ENCODE data around the gene UTP20.
A peak's percentile ranks its signal among the peaks of the same experiment; 100 is the strongest.

UTP20 gene

DNA sequence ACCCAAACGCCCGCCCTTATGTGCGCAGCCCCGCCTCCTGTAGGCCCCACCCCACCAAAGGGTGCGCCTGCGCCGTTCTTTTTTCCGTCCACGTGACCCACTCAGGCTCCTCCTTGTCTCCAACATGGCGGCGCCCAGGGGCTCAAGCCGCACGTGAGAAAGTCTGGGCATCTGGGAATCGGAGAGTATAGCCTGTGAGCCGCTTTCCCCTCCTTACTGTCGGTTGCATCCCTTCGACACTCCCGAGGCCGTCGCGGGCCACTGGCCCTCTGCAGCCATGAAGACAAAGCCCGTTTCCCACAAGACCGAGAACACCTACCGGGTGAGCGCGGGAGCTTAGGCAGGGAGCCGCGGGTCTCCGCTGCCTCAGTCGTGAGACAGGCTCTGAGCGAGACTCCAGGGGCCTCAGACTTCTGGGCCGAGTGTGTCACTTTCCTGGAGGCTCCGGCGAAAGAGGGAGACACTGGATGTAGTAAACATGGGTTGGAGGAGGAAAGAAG, at the start of gene UTP20:
TSS of gene UTP20 (plus strand) at position 100 of the 500 bp plus-strand sequence. CDS start at position 278, 178 bp downstream.
- peak; percentile 92 for DNase-seq

DNA sequence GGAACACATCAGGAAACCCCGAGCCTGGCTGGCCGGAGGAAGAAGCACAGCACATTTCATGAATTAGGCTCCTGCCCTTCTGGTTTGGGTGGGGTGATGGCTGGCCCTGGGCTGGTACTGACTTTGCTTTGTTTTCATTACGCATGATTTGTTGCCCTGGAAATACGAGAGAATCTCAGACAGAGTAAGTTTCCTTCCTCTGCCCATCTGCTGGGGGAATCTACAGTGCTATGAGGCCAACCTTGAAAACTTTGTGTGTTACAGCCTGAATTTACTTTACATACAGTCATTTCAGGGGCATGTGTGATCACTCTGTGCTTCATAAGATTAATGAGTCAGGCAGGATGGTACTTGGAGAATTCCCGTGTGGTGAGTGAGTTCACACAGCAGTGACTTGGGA, 49.4 kb upstream of the UTP20 start:
- DNase-seq = no peak

DNA sequence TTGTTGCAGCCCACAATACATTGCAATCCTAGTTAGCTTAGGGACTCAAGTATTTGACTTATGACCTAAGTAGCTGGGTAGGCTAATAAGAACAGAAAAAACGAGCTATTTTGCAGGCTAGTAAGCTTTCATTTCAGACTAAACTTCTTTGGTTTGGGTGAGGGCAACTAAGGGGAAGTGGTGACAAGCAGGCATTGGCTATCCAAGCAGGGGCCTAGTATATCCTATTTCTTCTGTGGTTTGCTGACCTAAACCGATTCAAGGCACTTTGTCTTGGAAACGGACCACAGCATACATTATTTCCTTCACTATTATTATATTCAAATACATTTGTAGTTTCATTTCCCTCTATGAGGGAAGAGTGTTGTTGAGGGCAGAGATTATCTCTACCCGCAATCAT, 48.3 kb upstream of the UTP20 start:
- no peak for DNase-seq

DNA sequence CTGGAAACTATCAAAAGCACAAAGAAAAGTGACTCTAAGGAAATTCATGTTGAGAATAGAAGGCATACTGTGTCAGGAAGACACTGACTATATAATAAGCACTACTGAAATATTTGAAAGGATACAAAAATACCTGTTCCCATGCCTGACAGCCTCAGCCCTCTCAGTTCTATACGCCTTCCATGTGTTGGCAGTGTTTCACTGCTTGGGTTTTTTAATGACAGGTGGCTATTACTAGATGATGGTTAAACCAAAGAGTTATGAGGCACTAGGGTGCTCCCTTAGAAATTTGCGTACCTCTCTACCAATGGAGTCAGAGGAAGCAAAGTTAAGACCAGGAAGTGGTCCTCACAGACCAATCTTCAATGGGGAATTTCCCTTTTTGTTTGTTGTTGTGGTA, 44.2 kb upstream of the UTP20 start:
- DNase-seq = no peak

DNA sequence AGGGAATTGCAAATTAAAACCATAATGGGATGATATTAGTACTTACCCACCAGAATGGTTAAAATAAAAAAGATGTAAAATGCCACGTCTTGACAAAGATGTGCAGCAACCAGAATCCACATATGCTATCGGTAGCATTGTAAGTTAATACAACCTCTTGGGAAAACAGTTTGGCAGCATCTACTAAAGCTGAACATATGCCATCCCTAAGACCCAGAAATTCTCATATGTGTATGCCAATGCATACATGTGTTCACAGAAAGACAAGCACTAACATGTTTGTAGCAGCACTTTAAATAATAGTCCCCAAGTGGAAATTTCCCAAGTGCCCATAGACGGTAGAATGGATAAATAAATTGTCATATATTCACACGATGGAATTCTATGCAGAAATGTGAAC, 41.6 kb upstream of the UTP20 start:
- DNase-seq = no peak

DNA sequence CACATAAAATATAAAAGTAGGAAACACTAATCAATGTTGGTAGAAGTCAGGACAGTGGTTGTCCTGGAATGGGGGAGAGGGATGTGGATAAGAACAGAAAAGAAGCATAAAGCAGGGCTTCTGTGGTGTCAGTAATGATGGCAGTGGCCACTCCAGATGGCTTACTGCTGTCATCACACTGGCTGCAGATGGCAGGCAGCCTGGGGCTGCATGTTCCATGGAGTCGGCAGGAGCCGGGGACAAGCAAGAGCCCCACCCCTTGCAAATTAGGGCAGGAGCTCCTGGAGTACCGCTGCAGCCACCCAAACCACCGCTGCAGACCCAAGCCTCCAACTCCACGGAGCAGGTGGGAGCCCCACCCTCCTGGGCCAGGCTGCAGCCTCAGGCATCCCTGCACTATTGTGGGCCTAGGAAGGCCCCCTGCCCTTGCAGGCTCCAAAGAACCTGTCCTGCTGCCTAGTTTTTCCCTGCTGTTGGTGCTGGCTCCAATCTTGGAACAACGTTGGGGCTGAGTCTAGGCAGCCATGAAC, 41.0 kb upstream of the UTP20 start:
- no peak for DNase-seq

DNA sequence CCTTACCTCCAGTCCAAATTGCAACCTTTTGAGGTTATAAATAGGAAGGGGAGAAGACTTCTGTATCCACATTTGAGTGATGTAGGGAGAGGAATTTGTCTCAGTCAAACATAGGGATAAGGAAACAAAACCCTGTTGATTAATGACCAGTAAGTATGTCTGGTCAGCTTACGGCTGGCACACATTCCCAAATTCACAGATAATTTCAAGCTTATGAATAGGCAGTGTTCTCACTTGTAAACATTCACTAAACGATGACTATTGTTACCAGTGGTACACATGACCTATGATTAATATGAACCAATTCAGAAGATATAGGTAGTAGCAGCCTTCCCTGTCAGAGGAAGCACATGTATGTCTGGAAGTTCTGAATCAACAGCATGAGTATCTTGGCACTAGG, 36.8 kb upstream of the UTP20 start:
- DNase-seq = no peak

DNA sequence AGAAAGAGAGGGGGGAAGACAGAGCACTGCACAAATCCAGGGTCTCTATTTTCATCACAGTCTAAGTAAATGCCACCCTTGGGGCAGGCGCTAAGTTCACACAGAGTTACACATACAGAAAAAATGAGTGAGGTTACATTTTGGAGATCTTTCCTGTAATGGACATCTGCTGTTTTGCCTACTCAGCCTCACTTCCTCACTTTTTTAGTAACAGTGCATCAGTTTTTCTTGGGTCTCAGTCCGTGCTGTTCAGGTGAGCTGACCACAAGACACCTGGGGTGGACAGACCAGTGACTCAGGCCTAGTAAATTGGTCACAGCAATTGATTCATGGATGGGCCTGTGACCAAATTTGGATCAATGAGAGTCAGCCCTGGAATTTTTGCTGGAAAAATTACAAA, 36.3 kb upstream of the UTP20 start:
- DNase-seq = no peak

DNA sequence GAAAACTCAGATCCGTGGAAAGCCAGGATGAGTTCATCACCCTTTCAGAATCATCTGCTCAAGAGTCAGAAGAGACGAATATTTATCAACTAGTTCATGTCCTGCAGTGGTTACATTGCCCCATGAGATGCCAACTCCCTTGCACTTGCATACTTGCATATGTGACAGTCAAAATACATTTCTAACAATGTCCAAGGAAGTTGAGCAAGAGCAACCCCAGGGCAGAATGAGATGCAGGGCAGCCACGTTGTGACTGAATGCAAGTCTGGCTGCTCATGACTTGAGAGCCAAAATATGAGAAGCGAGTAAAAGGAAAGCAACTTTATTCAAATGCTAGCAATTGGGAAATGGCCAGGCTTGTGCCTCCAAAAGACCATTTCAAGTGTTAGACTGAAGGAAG, 23.6 kb upstream of the UTP20 start:
- DNase-seq = no peak

DNA sequence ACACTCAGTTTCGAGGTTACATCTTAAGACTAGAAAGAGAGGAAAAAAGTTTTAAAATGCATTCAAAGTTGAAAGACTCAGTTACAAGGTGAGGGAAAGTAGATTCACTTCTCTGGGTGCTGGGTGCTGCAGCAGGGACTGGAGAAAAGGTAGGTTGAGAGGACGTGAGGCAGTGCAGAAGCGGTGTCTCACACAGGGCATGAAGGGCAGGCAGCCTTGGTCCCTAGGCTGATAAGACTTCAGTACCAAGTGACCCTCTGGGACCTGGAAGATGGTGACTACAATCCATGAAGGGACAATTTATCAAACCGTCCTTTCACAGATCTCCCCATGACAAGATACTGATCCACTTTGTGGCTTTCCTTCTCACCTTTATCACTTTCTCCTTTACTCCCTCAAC, 22.5 kb upstream of the UTP20 start:
- DNase-seq = no peak

DNA sequence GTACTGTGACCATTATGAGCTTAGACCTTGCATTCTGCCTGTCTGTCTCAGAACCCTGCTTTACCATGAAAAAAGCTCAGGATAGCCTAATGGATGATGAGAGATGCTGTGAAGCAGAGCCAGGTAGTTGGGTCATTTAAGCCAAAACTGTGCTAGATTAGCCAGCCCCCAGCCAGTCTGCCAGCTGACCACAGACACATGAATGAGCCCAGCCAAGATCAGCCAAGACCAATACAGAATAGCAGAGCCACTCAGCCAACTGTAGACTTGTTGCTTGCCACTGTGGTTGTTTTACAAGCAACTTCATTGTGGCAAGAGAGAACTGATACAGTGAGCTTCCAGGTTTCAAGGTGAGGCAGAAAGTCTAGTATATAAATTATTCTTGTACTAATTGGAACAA, 12.8 kb upstream of the UTP20 start:
- no peak for DNase-seq

DNA sequence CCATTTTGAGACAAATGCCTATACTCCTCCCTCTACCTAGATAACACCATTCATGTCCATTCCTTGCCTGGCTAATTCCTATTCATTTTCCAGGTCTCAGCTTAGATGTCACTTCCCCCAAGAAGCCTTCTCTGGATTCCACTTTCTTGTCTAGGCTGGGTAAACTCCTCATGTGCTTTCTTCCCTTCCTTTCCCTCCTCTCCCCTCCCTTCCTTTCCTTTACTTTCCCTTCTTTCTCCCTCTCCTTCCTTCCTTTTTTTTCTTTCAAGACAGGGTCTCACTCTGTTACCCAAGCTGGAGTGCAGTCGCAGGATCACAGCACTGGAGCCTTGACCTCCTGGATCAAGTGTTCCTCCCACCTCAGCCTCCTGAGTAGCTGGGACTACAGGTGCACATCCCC, 3.5 kb upstream of the UTP20 start:
- no peak for DNase-seq

DNA sequence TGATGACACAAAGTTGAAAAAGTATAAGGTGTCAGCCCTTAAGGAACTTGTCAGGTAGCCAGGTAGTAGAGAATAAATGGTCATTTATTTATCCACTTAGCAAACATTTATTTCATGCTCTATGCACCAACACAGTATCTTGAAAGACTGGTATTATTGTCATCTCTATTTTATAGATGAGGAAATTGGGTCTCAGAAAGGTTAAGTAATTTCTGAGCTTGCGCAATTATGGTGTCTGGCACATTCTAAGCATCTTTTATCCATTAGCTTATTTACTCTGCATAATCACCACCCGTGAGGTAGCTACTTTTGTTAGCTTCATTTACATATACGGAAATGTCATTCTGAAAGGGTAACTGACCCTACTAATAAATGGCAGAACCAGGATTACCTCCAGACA, 2.5 kb upstream of the UTP20 start:
- no peak for DNase-seq

DNA sequence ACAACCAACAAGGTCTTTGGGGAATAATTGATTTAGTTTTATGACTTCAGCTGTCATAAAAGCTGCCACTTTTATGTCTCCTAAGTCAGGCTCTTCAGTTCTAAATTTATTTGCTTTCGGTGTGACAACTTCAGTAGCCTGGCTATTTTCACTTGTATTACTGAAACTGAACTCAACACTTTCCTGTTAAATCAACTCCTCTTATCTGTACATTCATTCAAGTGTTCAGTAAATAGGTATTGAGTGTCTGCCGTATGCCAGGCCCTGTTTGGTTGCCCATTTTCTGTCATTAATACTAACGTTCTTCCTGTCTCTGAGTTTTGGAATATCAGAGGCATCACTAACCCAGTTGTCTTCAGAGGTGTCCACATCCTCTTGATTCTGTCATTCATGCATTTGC, 7.5 kb downstream of the UTP20 start:
- DNase-seq = no peak

DNA sequence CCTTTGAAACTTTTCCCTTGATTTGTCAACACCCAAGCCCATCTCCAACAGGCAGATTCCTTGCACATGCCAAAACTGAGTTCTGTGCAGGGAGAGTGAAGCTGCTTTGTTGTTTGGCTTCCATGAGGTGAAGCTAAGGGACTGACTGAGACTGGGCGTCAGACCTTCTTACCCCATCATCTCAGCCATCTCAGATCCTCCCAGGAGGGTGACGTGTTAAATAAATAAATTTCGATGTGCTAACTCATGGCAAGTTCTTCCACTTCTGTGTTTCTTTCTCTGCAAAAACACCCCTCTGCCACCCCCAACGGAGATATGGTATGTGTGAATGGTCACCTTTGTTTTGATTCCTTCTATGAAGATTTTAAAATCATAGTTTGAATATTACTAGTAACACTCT, 17.8 kb downstream of the UTP20 start:
- no peak for DNase-seq

DNA sequence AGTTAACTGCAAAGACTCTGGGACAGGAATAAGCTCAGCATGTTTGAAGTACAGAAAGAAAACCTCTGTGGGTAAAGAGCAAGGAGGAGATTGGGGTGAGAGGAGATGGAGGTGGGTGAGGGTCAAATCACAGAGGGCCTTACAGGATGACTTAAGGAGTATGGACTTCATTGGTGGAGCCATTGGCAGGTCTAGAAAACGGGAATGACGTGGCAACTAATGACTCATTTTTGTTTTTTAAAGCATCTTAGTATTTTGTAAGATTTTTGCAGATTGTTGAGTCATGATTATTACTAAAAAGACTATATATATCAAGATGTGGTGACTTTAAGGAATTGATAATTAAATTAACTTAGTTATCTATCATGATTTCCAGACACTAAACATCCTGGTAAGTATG, 18.5 kb downstream of the UTP20 start:
- DNase-seq = no peak

DNA sequence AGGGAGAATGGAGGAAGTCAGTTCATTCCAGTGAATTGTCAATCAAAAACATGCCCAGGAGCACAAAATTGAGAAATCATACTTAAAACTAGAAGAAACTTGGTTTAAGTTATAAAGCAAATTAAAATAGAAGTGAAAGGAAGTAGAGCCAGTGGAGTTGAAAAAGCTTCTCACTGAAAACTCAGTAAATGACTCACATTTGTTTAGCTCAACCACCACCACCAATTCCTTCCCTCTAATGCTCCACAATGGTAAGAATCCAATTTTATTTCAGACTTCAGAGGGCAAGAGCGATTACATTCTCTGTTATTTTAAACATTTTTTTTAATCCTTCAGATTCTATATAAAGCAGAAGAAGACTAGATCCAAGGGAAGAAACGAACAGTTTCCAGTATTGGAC, 19.4 kb downstream of the UTP20 start:
- DNase-seq = no peak

DNA sequence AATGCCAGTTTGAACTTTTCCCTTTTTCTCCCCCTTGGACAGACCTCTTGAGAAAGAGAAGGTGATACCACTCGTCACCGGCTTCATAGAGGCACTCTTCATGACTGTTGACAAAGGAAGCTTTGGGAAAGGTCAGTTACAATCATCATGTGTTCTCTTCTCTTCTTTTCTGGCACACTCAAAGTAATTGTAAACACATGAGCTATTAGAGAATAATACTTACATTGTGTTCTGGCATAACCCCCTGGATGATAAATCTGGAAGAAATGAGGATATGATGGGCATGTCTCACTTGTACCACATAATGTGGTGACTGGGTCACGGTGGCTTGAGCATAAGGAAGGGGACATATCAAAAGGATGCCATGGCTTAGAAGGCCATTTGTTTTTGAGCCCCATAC, 20.0 kb downstream of the UTP20 start:
- DNase-seq = no peak

DNA sequence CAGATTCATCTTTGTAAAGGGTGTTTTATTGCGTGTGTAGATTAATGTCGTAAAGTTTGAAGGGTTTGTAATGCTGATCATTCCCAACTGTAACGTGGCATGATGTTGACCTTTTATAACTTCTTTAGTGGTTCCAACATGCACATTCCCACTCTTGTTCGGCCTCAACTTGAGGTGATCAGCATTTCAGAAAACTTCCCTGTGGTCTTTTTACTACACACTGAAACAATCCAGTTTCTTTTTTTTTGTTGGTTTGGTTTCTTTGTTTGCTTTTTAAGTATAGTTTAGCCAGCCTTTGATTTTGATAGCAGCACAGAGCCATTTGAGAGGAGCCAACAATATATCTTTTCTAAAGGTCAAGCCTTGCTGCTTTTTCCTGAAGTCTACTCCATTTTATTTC, 22.8 kb downstream of the UTP20 start:
- no peak for DNase-seq

DNA sequence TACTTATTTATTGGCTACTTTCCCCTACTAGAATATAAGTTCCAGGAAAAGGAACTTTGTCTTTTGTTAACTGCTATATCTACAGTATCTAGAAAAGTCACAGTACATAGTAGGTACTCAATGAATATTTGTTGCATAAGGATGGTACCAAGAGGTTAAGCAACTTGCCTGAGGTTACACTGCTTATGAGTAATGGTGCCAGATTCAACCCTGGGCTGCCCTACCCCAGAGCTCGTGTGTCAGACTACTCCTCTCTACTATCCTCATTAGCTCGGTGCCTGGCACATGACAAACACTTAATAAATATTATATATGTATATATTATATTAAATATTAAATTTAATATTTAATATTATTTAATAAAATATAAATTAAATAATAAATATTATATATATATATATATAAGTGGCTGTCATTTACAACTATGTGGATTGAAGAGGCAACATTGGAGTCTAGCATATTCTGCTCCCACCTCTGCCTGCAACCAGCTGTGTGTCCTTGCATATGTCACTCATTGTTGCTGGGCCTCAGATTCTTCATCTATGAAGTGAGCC, 25.4 kb downstream of the UTP20 start:
- no peak for DNase-seq

DNA sequence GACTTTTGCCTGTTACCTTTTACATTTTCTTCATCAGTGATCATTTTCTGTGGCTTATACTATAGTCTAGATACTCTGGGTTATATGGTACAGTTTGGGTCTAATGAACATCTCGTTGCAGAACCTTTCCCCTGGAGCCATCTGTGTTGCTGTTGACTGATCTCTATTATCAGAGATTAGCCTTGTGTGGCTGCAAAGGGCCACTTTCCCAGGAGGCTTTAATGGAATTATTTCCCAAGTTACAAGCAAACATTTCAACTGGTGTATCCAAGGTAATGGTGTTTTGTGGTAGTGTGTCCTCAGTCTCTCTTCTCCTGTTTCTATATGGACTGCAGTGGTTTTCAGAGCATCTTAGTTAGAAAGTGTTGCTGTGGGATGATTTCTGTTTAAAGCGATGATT, 25.9 kb downstream of the UTP20 start:
- DNase-seq = no peak

DNA sequence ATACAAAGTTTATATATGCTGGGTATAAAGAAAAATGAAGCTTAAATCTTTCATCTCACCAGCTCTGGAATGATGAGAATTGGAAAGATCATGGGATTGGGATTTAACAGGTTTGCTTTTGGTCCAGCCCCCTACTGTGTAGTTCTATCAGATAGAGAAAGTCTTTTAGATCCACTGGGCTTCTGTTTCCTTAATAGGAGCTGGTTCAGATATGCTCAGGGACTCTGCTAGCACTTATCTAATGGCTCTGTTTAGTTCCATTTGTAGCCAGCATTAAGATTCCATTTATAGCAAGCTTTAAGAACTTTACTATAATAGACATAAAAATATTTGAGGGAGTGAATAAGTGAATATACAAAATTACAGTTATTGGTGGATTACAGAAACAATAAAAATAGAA, 42.6 kb downstream of the UTP20 start:
- no peak for DNase-seq

DNA sequence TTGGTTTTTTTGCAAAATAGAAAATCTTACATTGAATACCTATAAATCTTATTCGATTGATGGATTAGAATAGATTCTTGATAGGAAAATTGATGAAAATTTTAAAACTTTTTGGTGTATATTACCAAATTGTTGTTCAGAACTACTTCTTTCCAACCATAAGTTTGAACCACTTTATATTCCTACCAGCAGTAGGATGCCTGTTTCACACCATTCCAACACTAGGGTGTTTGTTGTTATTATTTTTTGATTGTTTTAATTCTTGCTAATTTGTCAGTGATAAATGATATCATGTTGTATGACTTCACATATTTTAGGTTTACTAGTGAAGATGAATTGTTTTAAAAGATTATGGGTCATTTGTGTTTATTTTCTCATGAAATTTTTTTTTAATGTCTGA, 43.4 kb downstream of the UTP20 start:
- no peak for DNase-seq

DNA sequence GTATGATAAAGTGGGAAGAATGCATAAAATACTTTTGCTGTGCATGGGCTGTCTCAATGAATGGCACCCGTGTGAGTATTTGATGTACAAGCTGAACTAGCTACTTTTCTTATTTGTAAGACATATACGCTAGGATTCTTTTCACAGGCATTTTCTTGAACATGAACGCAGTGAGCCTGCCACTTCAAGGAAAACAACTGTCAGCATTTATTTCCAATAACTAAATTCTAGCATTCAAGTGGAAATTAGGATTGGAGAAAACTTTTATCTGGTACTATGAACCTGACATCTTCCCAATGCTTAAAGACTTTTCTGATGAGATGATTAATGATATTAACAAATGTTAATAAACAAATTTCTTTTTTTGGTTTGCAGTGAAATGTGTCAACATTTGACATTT, 45.7 kb downstream of the UTP20 start:
- DNase-seq = no peak

DNA sequence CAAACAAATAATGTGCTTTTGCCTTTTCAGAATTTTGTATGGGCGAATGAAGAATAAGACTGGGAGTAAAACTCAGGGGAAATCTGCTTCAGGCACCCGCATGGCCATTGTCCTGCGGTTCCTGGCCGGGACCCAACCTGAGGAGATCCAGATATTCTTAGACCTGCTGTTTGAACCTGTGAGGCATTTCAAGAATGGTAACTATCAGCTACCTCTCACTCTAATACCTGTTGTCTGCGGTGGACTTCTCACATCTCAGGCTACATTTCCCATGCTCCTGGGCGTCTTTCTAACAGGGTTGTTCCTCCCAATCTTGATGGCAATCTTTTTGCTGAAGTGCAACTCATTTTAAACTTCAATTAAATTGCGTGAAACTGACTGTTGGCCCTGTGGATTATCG, 47.1 kb downstream of the UTP20 start:
- no peak for DNase-seq

DNA sequence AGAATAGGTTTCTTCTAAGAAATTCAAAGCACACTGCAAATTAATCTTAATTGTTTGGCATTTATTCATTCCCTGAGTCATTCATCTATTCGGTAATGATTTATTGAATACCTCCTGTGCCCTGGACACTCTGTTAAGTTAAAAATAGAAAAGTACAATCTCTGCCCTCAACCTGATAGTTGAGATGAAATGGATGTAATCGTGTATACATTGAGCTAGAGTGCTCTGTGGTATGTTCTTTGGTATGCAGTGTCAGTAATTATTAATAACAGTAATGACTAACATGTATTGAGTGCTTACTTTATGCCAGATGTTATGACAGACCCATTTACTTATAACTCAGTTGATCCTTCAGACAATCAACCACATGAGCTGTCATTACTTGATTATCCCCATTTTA, 47.6 kb downstream of the UTP20 start:
- no peak for DNase-seq

Measured in activated CD4-positive, alpha-beta T cell treated with anti-CD3 and anti-CD28 coated beads for 1 hour (primary cell).